ENCODE measurements around the gene MUS81. TPM values are rescaled to one million over a fixed set of nuclear protein-coding genes. Genes with fewer than 3 reads are reported as not detected.

MUS81 gene
- total and polyA plus RNA-seq, 10 of the 15 experiments (the other 5 are each of a cell fraction or from before 2014, with no cell fraction given), result 11.8 to 76.1 (median 48.4) TPM

- ChIA-PET RAD21 (ENCODE audit: unreplicated experiment) (no interaction called here), CTCF (interaction anchor here (1.3 to 1.4 kb wide), 2 partner anchors 21 to 24 kb away, joined by 3 read pairs; no protein-coding TSS in a partner anchor), SMC1A (ENCODE audit: uncharacterized antibody, unreplicated experiment) (no interaction called here), POLR2A (interaction anchor here (0.8 to 5.6 kb wide), 2 partner anchors 28 to 152 kb away, joined by 4 to 155 read pairs; partner anchors contain the start of genes CCDC85B and FIBP)
- no peak overlapping the region for H3K27ac ChIP-seq (ENCODE audit: control insufficient read depth, insufficient read depth)
- H3K4me2 ChIP-seq (ENCODE audit: control insufficient read depth, insufficient read depth), result peak overlapping the region; percentile 97; the same call in 1 of the 2 replicates
- H3K4me1 ChIP-seq (ENCODE audit: control insufficient read depth, insufficient read depth, low read length), result peaks cover 15% of the 10 kb centered on the region
- H3K79me2 ChIP-seq (ENCODE audit: control insufficient read depth, insufficient read depth, low read length), result peaks cover 26% of the 10 kb centered on the region
- TF ChIP-seq ZBED1 (IDR thresholded peaks at IDR 0.05; ENCODE audit: borderline replicate concordance) (no peak), POLR2A (IDR thresholded peaks at IDR 0.05; ENCODE audit: low read depth, low read length) (0 out of 2 replicates have a peak, but pooled peaks have one; percentile 25), POLR2AphosphoS5 (IDR thresholded peaks at IDR 0.05; ENCODE audit: low read length) (peak; percentile 29; the same call in 1 of the 2 replicates)
- no peak overlapping the region for H3K4me3 ChIP-seq
- H4K20me1 ChIP-seq (ENCODE audit: control insufficient read depth, insufficient read depth), result no peaks in the 10 kb centered on the region; the same call in 1 of the 2 replicates
- H3K27me3 ChIP-seq (replicated peaks in 1 of 2; ENCODE audit: control insufficient read depth in 2 of 2, insufficient read depth in 2 of 2, low read length in 1 of 2), result no peaks in the 10 kb centered on the region
- H3K9ac ChIP-seq (ENCODE audit: control insufficient read depth, insufficient read depth, low read length), result no peak overlapping the region
- ATAC-seq, result no peak
- peaks cover 23 to 38% of the 10 kb centered on the region in 2 experiments for H3K36me3 ChIP-seq (ENCODE audit: control insufficient read depth in 2 of 2, insufficient read depth in 2 of 2, low read length in 1 of 2)
- no TSS peak for BruUV-seq (replicated peaks)
- DNase-seq (ENCODE audit: low read depth, low spot score), result no peak
- intact Hi-C loops (cut with micrococcal nuclease; ENCODE audit: unreplicated experiment) (no loop called here), in situ Hi-C loops (cut with MboI) (loop anchor here (25.0 kb wide), 1 partner anchor 1626 kb away; the partner anchor contains the start of genes DNAJC4, FKBP2, NUDT22 and PPP1R14B)
- no peak for FAIRE-seq
- H3K9me3 ChIP-seq (replicated peaks; ENCODE audit: control insufficient read depth, insufficient read depth, low read length), result no peaks in the 10 kb centered on the region
- H2AFZ ChIP-seq (ENCODE audit: control insufficient read depth, low read depth, low read length), result no peak overlapping the region
- WGBS (ENCODE audit: insufficient coverage, insufficient replicate concordance, low lambda C conversion rate, missing lambda C conversion rate), result 95% methylated on average over 24 of the region's 24 CpGs
These were observed 3.0 kb downstream of the MUS81 start for GRCh38 chr11:65862941-65863888.

GRCh38 chr11:65863889-65864705 is 3.9 kb downstream of the MUS81 start:
- intact Hi-C loops (cut with micrococcal nuclease; ENCODE audit: unreplicated experiment), result no loop called here
- Histone ChIP-seq H3K36me3 (ENCODE audit: control insufficient read depth in 2 of 2, insufficient read depth in 2 of 2, low read length in 1 of 2) (peaks cover 23 to 38% of the 10 kb centered on the region in 2 experiments), H3K4me3 (no peak overlapping the region), H3K27ac (ENCODE audit: control insufficient read depth, insufficient read depth) (no peak overlapping the region), H3K9me3 (replicated peaks; ENCODE audit: control insufficient read depth, insufficient read depth, low read length) (no peaks in the 10 kb centered on the region), H4K20me1 (ENCODE audit: control insufficient read depth, insufficient read depth) (no peaks in the 10 kb centered on the region; the same call in 1 of the 2 replicates), H3K27me3 (replicated peaks in 1 of 2; ENCODE audit: control insufficient read depth in 2 of 2, insufficient read depth in 2 of 2, low read length in 1 of 2) (no peaks in the 10 kb centered on the region), H3K4me1 (ENCODE audit: control insufficient read depth, insufficient read depth, low read length) (peaks cover 15% of the 10 kb centered on the region), H3K4me2 (ENCODE audit: control insufficient read depth, insufficient read depth) (no peak overlapping the region), H3K9ac (ENCODE audit: control insufficient read depth, insufficient read depth, low read length) (no peak overlapping the region), H3K79me2 (ENCODE audit: control insufficient read depth, insufficient read depth, low read length) (peaks cover 21% of the 10 kb centered on the region), H2AFZ (ENCODE audit: control insufficient read depth, low read depth, low read length) (no peak overlapping the region)
- ChIA-PET RAD21 (ENCODE audit: unreplicated experiment) (no interaction called here), CTCF (interaction anchor here (1.4 kb wide), 1 partner anchor 23 kb away, joined by 3 read pairs; no protein-coding TSS in a partner anchor), SMC1A (ENCODE audit: uncharacterized antibody, unreplicated experiment) (no interaction called here), POLR2A (no interaction called here)
- no peak for DNase-seq (ENCODE audit: low read depth, low spot score)
- BruUV-seq (replicated peaks), result no TSS peak
- ATAC-seq, result no peak
- in situ Hi-C loops (cut with MboI), result loop anchor here (25.0 kb wide), 1 partner anchor 1627 kb away; the partner anchor contains the start of genes DNAJC4, FKBP2, NUDT22 and PPP1R14B
- 82% methylated on average over 12 of the region's 12 CpGs for WGBS (ENCODE audit: insufficient coverage, insufficient replicate concordance, low lambda C conversion rate, missing lambda C conversion rate)
- FAIRE-seq, result no peak
- TF ChIP-seq BMI1 (IDR thresholded peaks at IDR 0.05; ENCODE audit: borderline replicate concordance) (no peak), POLR2A (IDR thresholded peaks at IDR 0.05; ENCODE audit: low read depth, low read length) (no peak), ZBTB11 (CRISPR knock-in tag; IDR thresholded peaks at IDR 0.05) (no peak), NR2C1 (IDR thresholded peaks at IDR 0.05) (no peak), EGR1 (IDR thresholded peaks at IDR 0.05; ENCODE audit: borderline replicate concordance in 1 of 2, low read depth in 2 of 2, low read length in 2 of 2) (no peak)
- TF ChIP-seq, protein P1, sequence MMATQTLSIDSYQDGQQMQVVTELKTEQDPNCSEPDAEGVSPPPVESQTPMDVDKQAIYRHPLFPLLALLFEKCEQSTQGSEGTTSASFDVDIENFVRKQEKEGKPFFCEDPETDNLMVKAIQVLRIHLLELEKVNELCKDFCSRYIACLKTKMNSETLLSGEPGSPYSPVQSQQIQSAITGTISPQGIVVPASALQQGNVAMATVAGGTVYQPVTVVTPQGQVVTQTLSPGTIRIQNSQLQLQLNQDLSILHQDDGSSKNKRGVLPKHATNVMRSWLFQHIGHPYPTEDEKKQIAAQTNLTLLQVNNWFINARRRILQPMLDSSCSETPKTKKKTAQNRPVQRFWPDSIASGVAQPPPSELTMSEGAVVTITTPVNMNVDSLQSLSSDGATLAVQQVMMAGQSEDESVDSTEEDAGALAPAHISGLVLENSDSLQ (IDR thresholded peaks at IDR 0.05), result no peak
